Loucy (cell line): ENCODE measurements around the gene ZBTB11.

ENCODE experiments used
- H2AFZ ChIP-seq: fragments of 200-600 bp; sonication (generic); 2 replicates; pipeline ENCODE4 v1.6.0; 2016; ENCODE audit warnings: antibody characterized with exemption, mild to moderate bottlenecking, low read length, moderate library complexity
- H3F3A ChIP-seq: fragments of 200-600 bp; 2 replicates; pipeline ENCODE4 v1.6.0; 2016; ENCODE audit warnings: antibody characterized with exemption, low read depth, mild to moderate bottlenecking
- H3K27me3 ChIP-seq: fragments of 200-600 bp; sonication (generic); 2 replicates; pipeline ENCODE4 v1.6.1; 2014; ENCODE audit warnings: low read length, mild to moderate bottlenecking; ENCODE audit not compliant: insufficient read depth, poor library complexity, severe bottlenecking
- H3K36me3 ChIP-seq: fragments of 200-600 bp; sonication (generic); 2 replicates; pipeline ENCODE4 v1.6.1; 2016; ENCODE audit warnings: low read length; ENCODE audit not compliant: insufficient read depth
- H3K4me1 ChIP-seq: fragments of 200-600 bp; sonication (generic); 2 replicates; pipeline ENCODE4 v1.5.1; 2014; ENCODE audit warnings: low read length, mild to moderate bottlenecking; ENCODE audit not compliant: insufficient read depth, poor library complexity, severe bottlenecking
- H3K4me2 ChIP-seq: fragments of 200-600 bp; sonication (generic); 2 replicates; pipeline ENCODE4 v1.6.0; 2014; ENCODE audit warnings: antibody characterized with exemption, low read length, low read depth, mild to moderate bottlenecking; ENCODE audit not compliant: poor library complexity, severe bottlenecking
- H3K4me3 ChIP-seq: fragments of 200-600 bp; sonication (generic); 2 replicates; pipeline ENCODE4 v1.5.1; 2014; ENCODE audit warnings: low read length, mild to moderate bottlenecking, mixed read lengths; ENCODE audit not compliant: poor library complexity, severe bottlenecking
- H3K79me2 ChIP-seq: fragments of 200-600 bp; sonication (generic); 2 replicates; pipeline ENCODE4 v1.6.1; 2014; ENCODE audit warnings: low read length; ENCODE audit not compliant: insufficient read depth
- H3K9ac ChIP-seq: fragments of 200-600 bp; sonication (generic); 2 replicates; pipeline ENCODE4 v1.6.0; 2014; ENCODE audit warnings: mild to moderate bottlenecking, low read depth, low read length, moderate library complexity; ENCODE audit not compliant: poor library complexity, severe bottlenecking
- H3K9me2 ChIP-seq: fragments of 200-600 bp; sonication (generic); replicated peaks from 2 replicates; pipeline ENCODE4 v1.6.1; 2016; ENCODE audit warnings: low read depth, low read length, mixed read lengths
- H3K9me3 ChIP-seq: fragments of 200-600 bp; sonication (generic); 2 replicates; pipeline ENCODE4 v1.6.1; 2014; ENCODE audit warnings: mild to moderate bottlenecking, antibody characterized with exemption, low read length, low read depth; ENCODE audit not compliant: insufficient read depth
- H4K20me1 ChIP-seq: fragments of 200-600 bp; sonication (generic); 2 replicates; pipeline ENCODE4 v1.6.0; 2014; ENCODE audit warnings: antibody characterized with exemption, low read length, mild to moderate bottlenecking; ENCODE audit not compliant: insufficient read depth, poor library complexity, severe bottlenecking
- CTCF ChIP-seq: fragments of 200-600 bp; sonication (generic); conservative IDR thresholded peaks from 2 replicates; pipeline ENCODE4 v1.5.1; 2014; ENCODE audit warnings: mild to moderate bottlenecking, antibody characterized with exemption, low read length
- EZH2phosphoT487 ChIP-seq: fragments of 200-600 bp; IDR thresholded peaks from 2 replicates; pipeline ENCODE4 v1.6.1; 2018; ENCODE audit warnings: antibody characterized with exemption, mild to moderate bottlenecking, moderate library complexity, borderline replicate concordance

Gene ZBTB11

GRCh38 chr3:101677436-101678286 is 729 bp upstream of the ZBTB11 start:
- TF ChIP-seq CTCF (0 out of 2 replicates have a peak, but pooled peaks have one; percentile 3), EZH2phosphoT487 (no peak)
- Histone ChIP-seq H2AFZ (peak overlapping the region; percentile 40; the same call in 1 of the 2 replicates), H3K79me2 (peaks cover 67% of the 10 kb centered on the region), H3K9ac (peak overlapping the region; percentile 65), H3K27me3 (no peaks in the 10 kb centered on the region), H3K9me3 (no peaks in the 10 kb centered on the region), H3K4me3 (peak overlapping the region; percentile 87), H3K4me1 (peaks cover 45% of the 10 kb centered on the region), H3K4me2 (peak overlapping the region; percentile 95), H3K9me2 (no peaks in the 10 kb centered on the region), H3F3A (peaks cover 7% of the 10 kb centered on the region; the same call in 1 of the 2 replicates), H4K20me1 (peaks cover 39% of the 10 kb centered on the region), H3K36me3 (peaks cover 29% of the 10 kb centered on the region)

- H3K36me3 ChIP-seq: peaks cover 19% of the 10 kb centered on the region; the same call in 1 of the 2 replicates
- TF ChIP-seq CTCF (no peak; the same call in 1 of the 2 replicates), EZH2phosphoT487 (no peak)
- no peaks in the 10 kb centered on the region for H3K9me3 ChIP-seq
- H3F3A ChIP-seq: peaks cover 7% of the 10 kb centered on the region; the same call in 1 of the 2 replicates
- H3K4me3 ChIP-seq: peak overlapping the region; percentile 87
- peaks cover 58% of the 10 kb centered on the region for H3K79me2 ChIP-seq
- no peaks in the 10 kb centered on the region for H3K9me2 ChIP-seq
- no peaks in the 10 kb centered on the region for H3K27me3 ChIP-seq
- H3K9ac ChIP-seq: peak overlapping the region; percentile 79
- H3K4me1 ChIP-seq: peaks cover 36% of the 10 kb centered on the region
- peak overlapping the region; percentile 97 for H3K4me2 ChIP-seq
- peak overlapping the region; percentile 94 for H2AFZ ChIP-seq
- peaks cover 29% of the 10 kb centered on the region for H4K20me1 ChIP-seq
Observed at GRCh38 chr3:101676216-101676764, 642 bp downstream of the ZBTB11 start.

- peak overlapping the region; percentile 77 for H2AFZ ChIP-seq
Observed at GRCh38 chr3:101675709-101676215, 1.2 kb downstream of the ZBTB11 start.

More at GRCh38 chr3:101675709-101676215, 1.2 kb downstream of the ZBTB11 start:
- peak overlapping the region; percentile 97 for H3K4me2 ChIP-seq
- peaks cover 3% of the 10 kb centered on the region; the same call in 1 of the 2 replicates for H3F3A ChIP-seq
- H3K4me1 ChIP-seq: peaks cover 35% of the 10 kb centered on the region
- H3K9ac ChIP-seq: peak overlapping the region; percentile 79
- peak overlapping the region; percentile 87 for H3K4me3 ChIP-seq
- H3K9me2 ChIP-seq: no peaks in the 10 kb centered on the region
- H3K79me2 ChIP-seq: peaks cover 53% of the 10 kb centered on the region
- H3K9me3 ChIP-seq: no peaks in the 10 kb centered on the region
- peaks cover 23% of the 10 kb centered on the region for H4K20me1 ChIP-seq
- H3K36me3 ChIP-seq: peaks cover 14% of the 10 kb centered on the region; the same call in 1 of the 2 replicates
- no peaks in the 10 kb centered on the region for H3K27me3 ChIP-seq
- TF ChIP-seq CTCF (no peak), EZH2phosphoT487 (no peak)
